Ascending aorta (tissue), 2 donors: Measurements from ENCODE around the gene AKAP6. TPM values are rescaled to one million over a fixed set of nuclear protein-coding genes. Genes with fewer than 3 reads are reported as not detected.

Experiments
- DNase-seq, 2 donors: peaks; one replicate each; pipeline ENCODE4 v3.0.0-alpha.2; 2019; ENCODE audit warnings: low spot score in 2 of 2
- H3K27ac ChIP-seq, 2 donors: fragments of 200-600 bp; sonication (generic); one replicate each; pipeline ENCODE4 v1.5.1; 2016 to 2017; ENCODE audit warnings: mild to moderate bottlenecking in 1 of 2
- H3K27me3 ChIP-seq: fragments of 200-600 bp; sonication (generic); one replicate; pipeline ENCODE4 v1.5.1; 2017
- H3K36me3 ChIP-seq, 2 donors: fragments of 200-600 bp; sonication (generic); one replicate each; pipeline ENCODE4 v1.5.1; 2016
- H3K4me1 ChIP-seq, 2 donors: fragments of 200-600 bp; sonication (generic); one replicate each; pipeline ENCODE4 v1.5.1; 2016 to 2017; ENCODE audit warnings: mild to moderate bottlenecking in 1 of 2
- H3K4me3 ChIP-seq, 2 donors: fragments of 200-600 bp; sonication (generic); one replicate each; pipeline ENCODE4 v1.5.1; 2016 to 2017; ENCODE audit warnings: mild to moderate bottlenecking in 1 of 2
- H3K9me3 ChIP-seq, 2 donors: fragments of 200-600 bp; sonication (generic); one replicate each; pipeline ENCODE4 v1.5.1; 2016
- CTCF ChIP-seq, 3 experiments: fragments of 200-600 bp in 2 of 3; fragments of 450-650 bp in 1 of 3; sonication (generic) in 2 of 3; IDR thresholded peaks; one replicate each; pipeline ENCODE4 v1.5.1; 2016 to 2019; ENCODE audit warnings: antibody characterized with exemption in 3 of 3, mild to moderate bottlenecking in 1 of 3, moderate library complexity in 1 of 3
- intact Hi-C: fragments of 100-400 bp; cut with DNase I; formaldehyde crosslinking; loops from one replicate; pipeline ENCODE4 v1.15.1; 2023
- total RNA-seq: library from RNA; depleted of rRNA; stranded (reverse); fragments of >200 nt; gene quantifications from one replicate; pipeline ENCODE4 v1.1.0, GENCODE V29; 2016

The AKAP6 gene
- total RNA-seq, 1 donor from 2014 or later: 21.1 TPM

- H3K27ac ChIP-seq: no peak overlapping the region
- peaks cover 0 to 8% of the 10 kb centered on the region in 2 donors for H3K36me3 ChIP-seq
- no peaks in the 10 kb centered on the region for H3K9me3 ChIP-seq
- no peak for DNase-seq
- H3K27me3 ChIP-seq: no peaks in the 10 kb centered on the region
- TF ChIP-seq CTCF (IDR thresholded peaks at IDR 0.05): no peak
- intact Hi-C loops: no loop called here
- no peaks in the 10 kb centered on the region for H3K4me1 ChIP-seq
- H3K4me3 ChIP-seq: no peak overlapping the region
Measured at GRCh38 chr14:32827514-32827913, 498.4 kb downstream of the AKAP6 start.

GRCh38 chr14:32835924-32836323 lies 506.8 kb downstream of the AKAP6 start:
- no peak for DNase-seq
- Histone ChIP-seq H3K4me1 (no peaks in the 10 kb centered on the region), H3K9me3 (no peaks in the 10 kb centered on the region), H3K27ac (no peak overlapping the region), H3K4me3 (no peak overlapping the region), H3K36me3 (no peaks in the 10 kb centered on the region), H3K27me3 (no peaks in the 10 kb centered on the region)
- no peak for TF ChIP-seq CTCF (IDR thresholded peaks at IDR 0.05)
- intact Hi-C loops: no loop called here

DNA sequence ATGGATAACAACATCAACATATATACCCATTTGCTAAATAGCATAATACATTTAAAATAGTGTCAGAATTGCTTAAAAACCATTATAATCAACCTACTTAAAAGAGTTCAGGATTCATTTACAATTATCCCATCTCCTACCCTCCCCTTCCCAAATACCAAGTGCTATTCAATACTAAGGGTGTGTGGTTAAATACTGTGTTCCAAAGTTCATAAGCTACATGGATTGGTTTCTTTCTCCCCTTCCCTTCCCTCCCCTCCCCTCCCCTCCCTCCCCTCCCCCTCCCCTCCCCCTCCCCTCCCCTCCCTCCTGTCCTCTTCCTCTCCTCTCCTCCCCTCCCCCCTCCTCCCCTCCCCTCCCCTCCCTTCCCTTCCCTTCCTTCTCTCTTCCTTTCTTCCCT lies 512.6 kb downstream of the AKAP6 start:
- no peak for TF ChIP-seq CTCF (IDR thresholded peaks at IDR 0.05)
- Histone ChIP-seq H3K4me1 (no peaks in the 10 kb centered on the region), H3K4me3 (no peak overlapping the region), H3K36me3 (no peaks in the 10 kb centered on the region), H3K9me3 (no peaks in the 10 kb centered on the region), H3K27ac (no peak overlapping the region), H3K27me3 (no peaks in the 10 kb centered on the region)
- no peak for DNase-seq
- intact Hi-C loops: no loop called here

DNA sequence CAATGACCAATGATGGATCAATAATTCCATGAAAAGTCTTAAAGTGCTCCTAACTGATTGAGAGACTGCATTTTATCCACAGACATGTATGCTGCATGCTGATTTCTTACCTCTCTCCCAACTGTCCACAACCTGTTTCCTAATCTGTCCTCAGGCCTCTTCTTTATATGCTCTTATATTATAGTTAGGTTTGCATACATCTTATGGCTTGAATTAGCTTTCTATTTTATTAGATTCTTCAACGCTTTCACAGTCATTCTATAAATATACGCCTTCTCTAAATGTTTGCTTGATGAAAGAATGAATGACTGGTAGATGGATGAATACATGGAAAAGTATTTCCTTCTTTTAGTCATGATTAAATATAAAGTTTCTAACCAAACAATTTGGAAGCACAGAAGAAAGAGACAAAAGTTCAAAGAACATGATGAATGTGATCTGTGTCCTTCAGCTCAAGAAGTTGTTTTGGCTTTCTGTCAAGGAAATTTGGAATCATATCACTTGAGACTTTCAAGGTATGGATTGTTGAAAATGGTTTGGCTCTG lies 517.8 kb downstream of the AKAP6 start:
- H3K9me3 ChIP-seq: no peaks in the 10 kb centered on the region
- intact Hi-C loops: no loop called here
- no peak overlapping the region for H3K27ac ChIP-seq

GRCh38 chr14:32847867-32848266 lies 518.8 kb downstream of the AKAP6 start:
- Histone ChIP-seq H3K4me1 (no peaks in the 10 kb centered on the region), H3K27me3 (no peaks in the 10 kb centered on the region), H3K9me3 (no peaks in the 10 kb centered on the region), H3K4me3 (no peak overlapping the region), H3K36me3 (no peaks in the 10 kb centered on the region), H3K27ac (no peak overlapping the region)
- TF ChIP-seq CTCF (IDR thresholded peaks at IDR 0.05): no peak
- DNase-seq: no peak
- intact Hi-C loops: no loop called here

More for the DNA sequence above, 517.8 kb downstream of the AKAP6 start:
- Histone ChIP-seq H3K36me3 (no peaks in the 10 kb centered on the region), H3K4me1 (no peaks in the 10 kb centered on the region), H3K27me3 (no peaks in the 10 kb centered on the region), H3K4me3 (no peak overlapping the region)
- DNase-seq: no peak
- TF ChIP-seq CTCF (IDR thresholded peaks at IDR 0.05): no peak

DNA sequence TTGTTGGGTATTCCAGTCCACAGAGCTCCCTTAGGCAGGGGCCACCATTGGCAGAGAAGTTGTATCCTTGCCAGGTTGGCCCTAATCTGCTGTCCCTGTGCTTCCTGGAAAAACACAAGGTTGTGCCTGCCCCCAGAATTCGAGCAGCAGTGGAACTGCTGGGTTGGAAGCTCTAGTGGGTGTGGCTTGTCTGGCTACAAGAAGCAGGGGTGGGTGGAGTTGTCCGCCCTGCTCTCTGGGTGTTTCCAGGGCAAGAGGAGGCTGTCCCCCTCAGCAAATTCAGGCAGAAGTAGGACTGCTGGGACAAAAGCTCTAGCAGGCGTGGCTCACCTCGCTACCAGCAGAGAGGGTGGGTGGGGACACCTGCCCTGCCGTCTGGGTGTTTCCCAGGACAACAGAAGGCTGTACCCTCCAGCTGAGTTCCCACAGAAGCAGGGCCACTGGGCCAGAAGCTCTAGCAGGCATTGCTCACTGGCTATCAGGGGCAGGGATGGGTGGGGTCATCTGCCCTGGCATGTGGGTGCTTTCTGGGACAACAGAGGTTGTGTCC lies 536.8 kb downstream of the AKAP6 start:
- intact Hi-C loops: no loop called here

More for the DNA sequence above, 536.8 kb downstream of the AKAP6 start:
- Histone ChIP-seq H3K27ac (no peak overlapping the region), H3K27me3 (no peaks in the 10 kb centered on the region), H3K4me3 (no peak overlapping the region), H3K4me1 (no peaks in the 10 kb centered on the region), H3K9me3 (no peaks in the 10 kb centered on the region), H3K36me3 (no peaks in the 10 kb centered on the region)
- no peak for TF ChIP-seq CTCF (IDR thresholded peaks at IDR 0.05)
- DNase-seq: no peak
